ENCODE data around the gene AHDC1. TPM values are rescaled to one million over a fixed set of nuclear protein-coding genes. Genes with fewer than 3 reads are reported as not detected.

The AHDC1 gene
- total RNA-seq, 2 experiments from 2014 or later, result 6.5 to 13.8 TPM

GRCh38 chr1:27543284-27543683 lies 60.7 kb downstream of the AHDC1 start:
- H3K79me2 ChIP-seq (ENCODE audit: insufficient read depth, low read depth, low read length), result no peaks in the 10 kb centered on the region
- ChIA-PET CTCF (ENCODE audit: unreplicated experiment) (no interaction called here), POLR2A (interaction anchor here (1.0 kb wide), 1 partner anchor 67 kb away, joined by 3 read pairs; no protein-coding TSS in a partner anchor)
- intact Hi-C loops (cut with micrococcal nuclease; ENCODE audit: unreplicated experiment), result no loop called here
- BruUV-seq (replicated peaks), result no TSS peak
- H4K20me1 ChIP-seq (ENCODE audit: insufficient read depth, low read length), result no peaks in the 10 kb centered on the region
- H2AFZ ChIP-seq (ENCODE audit: low read length), result no peak overlapping the region
- no peak for DNase-seq (ENCODE audit: low spot score)
- no peaks in the 10 kb centered on the region for H3K9me2 ChIP-seq (ENCODE audit: insufficient read depth, low read length)
- TF ChIP-seq CTCF (conservative IDR thresholded peaks at IDR 0.05; ENCODE audit: low read length) (no peak), EZH2phosphoT487 (IDR thresholded peaks at IDR 0.05; ENCODE audit: borderline replicate concordance, low read depth, low read length) (no peak)
- no peaks in the 10 kb centered on the region for H3K4me1 ChIP-seq (ENCODE audit: insufficient read depth, low read length, poor library complexity, severe bottlenecking)
- H3K4me2 ChIP-seq (ENCODE audit: low read length), result no peak overlapping the region
- H3K27ac ChIP-seq (ENCODE audit: low read depth, low read length, poor library complexity, severe bottlenecking), result no peak overlapping the region
- H3K4me3 ChIP-seq (ENCODE audit: low read depth, low read length, poor library complexity, severe bottlenecking), result no peak overlapping the region
- no peaks in the 10 kb centered on the region for H3K36me3 ChIP-seq (ENCODE audit: insufficient read depth, low read length)
- no peaks in the 10 kb centered on the region for H3K9me3 ChIP-seq (ENCODE audit: low read length)

GRCh38 chr1:27542463-27543273 lies 61.3 kb downstream of the AHDC1 start:
- Histone ChIP-seq H3K4me2 (ENCODE audit: low read length) (no peak overlapping the region), H3K36me3 (ENCODE audit: insufficient read depth, low read length) (no peaks in the 10 kb centered on the region), H4K20me1 (ENCODE audit: insufficient read depth, low read length) (no peaks in the 10 kb centered on the region), H2AFZ (ENCODE audit: low read length) (no peak overlapping the region), H3K9me3 (ENCODE audit: low read length) (no peaks in the 10 kb centered on the region), H3K4me3 (ENCODE audit: low read depth, low read length, poor library complexity, severe bottlenecking) (no peak overlapping the region), H3K27ac (ENCODE audit: low read depth, low read length, poor library complexity, severe bottlenecking) (no peak overlapping the region), H3K4me1 (ENCODE audit: insufficient read depth, low read length, poor library complexity, severe bottlenecking) (no peaks in the 10 kb centered on the region), H3K79me2 (ENCODE audit: insufficient read depth, low read depth, low read length) (no peaks in the 10 kb centered on the region), H3K9me2 (ENCODE audit: insufficient read depth, low read length) (no peaks in the 10 kb centered on the region)
- no peak for DNase-seq (ENCODE audit: low spot score)
- ChIA-PET POLR2A (no interaction called here), CTCF (ENCODE audit: unreplicated experiment) (no interaction called here)
- TF ChIP-seq EZH2phosphoT487 (IDR thresholded peaks at IDR 0.05; ENCODE audit: borderline replicate concordance, low read depth, low read length) (no peak), CTCF (conservative IDR thresholded peaks at IDR 0.05; ENCODE audit: low read length) (no peak)
- intact Hi-C loops (cut with micrococcal nuclease; ENCODE audit: unreplicated experiment), result no loop called here
- no TSS peak for BruUV-seq (replicated peaks)
